Measurements from ENCODE around the gene MAP4K3.

DNA sequence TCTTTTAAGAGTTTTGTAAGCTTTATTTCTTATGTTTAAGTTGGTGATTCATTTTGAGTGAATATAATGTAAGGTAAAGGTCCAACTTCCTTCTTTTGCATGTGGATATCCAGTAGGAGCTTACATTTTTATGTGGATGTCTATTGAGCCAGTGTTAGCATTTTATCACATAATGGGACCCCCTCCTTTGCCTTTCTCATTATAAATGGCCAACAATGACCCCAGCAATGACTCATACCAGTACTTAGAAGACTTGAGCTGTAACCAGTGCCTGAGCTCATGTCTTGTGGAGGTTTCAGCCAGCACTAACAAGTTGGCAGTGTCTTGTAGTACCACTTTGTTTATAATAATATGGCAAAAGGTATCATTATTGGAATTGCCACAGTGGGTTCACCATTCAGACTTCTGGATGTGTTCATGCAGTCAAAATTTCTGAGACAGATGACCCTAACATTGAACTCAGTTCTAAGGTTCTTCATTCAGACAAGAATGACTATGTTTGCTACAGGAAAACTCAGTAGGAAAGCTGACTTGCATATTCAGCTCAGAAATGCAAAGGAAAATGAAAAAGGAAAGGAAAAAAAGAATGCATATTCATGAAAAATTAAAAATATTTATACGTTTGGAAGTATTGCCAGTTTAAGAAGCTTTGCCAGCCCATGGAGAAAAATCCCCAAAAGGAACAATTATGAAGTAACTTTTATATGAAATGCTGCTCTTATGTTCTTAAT, 234.3 kb downstream of the MAP4K3 start:
- TF ChIP-seq, protein P1, sequence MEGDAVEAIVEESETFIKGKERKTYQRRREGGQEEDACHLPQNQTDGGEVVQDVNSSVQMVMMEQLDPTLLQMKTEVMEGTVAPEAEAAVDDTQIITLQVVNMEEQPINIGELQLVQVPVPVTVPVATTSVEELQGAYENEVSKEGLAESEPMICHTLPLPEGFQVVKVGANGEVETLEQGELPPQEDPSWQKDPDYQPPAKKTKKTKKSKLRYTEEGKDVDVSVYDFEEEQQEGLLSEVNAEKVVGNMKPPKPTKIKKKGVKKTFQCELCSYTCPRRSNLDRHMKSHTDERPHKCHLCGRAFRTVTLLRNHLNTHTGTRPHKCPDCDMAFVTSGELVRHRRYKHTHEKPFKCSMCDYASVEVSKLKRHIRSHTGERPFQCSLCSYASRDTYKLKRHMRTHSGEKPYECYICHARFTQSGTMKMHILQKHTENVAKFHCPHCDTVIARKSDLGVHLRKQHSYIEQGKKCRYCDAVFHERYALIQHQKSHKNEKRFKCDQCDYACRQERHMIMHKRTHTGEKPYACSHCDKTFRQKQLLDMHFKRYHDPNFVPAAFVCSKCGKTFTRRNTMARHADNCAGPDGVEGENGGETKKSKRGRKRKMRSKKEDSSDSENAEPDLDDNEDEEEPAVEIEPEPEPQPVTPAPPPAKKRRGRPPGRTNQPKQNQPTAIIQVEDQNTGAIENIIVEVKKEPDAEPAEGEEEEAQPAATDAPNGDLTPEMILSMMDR (IDR thresholded peaks at IDR 0.05): no peak
- no peak for TF ChIP-seq POLR2AphosphoS5 (IDR thresholded peaks at IDR 0.05; ENCODE audit: insufficient read depth in 1 of 2, low read depth in 1 of 2)
- TF ChIP-seq POLR2A (IDR thresholded peaks at IDR 0.05): no peak

Measured in vagina (tissue), 2 donors.